ENCODE data around the gene ATRN. TPM values are rescaled to one million over a fixed set of nuclear protein-coding genes. Genes with fewer than 3 reads are reported as not detected.
"Not testable (repeated sequence)": the region's sequence is repeated elsewhere in the genome, so short reads cannot be mapped to it uniquely, and the experiment has no call there.

Gene ATRN
- total RNA-seq, 2 donors from 2014 or later = 7.4 to 10.6 TPM

- Mint-ChIP-seq H3K27ac (no peak overlapping the region), H3K9me3 (no peaks in the 10 kb centered on the region), H3K36me3 (no peaks in the 10 kb centered on the region)
- no peak for DNase-seq (ENCODE audit: low spot score in 2 of 2)
- ATAC-seq = no peak
These were observed 10.9 kb upstream of the ATRN start for GRCh38 chr20:3459881-3460307.

- no peaks in the 10 kb centered on the region for H3K9me3 Mint-ChIP-seq
- no peaks in the 10 kb centered on the region for H3K36me3 Mint-ChIP-seq
- DNase-seq (ENCODE audit: low spot score in 2 of 2) = no peak
- ATAC-seq = no peak
- H3K27ac Mint-ChIP-seq = no peak overlapping the region
These were observed 9.5 kb upstream of the ATRN start for GRCh38 chr20:3461211-3461771.

DNA sequence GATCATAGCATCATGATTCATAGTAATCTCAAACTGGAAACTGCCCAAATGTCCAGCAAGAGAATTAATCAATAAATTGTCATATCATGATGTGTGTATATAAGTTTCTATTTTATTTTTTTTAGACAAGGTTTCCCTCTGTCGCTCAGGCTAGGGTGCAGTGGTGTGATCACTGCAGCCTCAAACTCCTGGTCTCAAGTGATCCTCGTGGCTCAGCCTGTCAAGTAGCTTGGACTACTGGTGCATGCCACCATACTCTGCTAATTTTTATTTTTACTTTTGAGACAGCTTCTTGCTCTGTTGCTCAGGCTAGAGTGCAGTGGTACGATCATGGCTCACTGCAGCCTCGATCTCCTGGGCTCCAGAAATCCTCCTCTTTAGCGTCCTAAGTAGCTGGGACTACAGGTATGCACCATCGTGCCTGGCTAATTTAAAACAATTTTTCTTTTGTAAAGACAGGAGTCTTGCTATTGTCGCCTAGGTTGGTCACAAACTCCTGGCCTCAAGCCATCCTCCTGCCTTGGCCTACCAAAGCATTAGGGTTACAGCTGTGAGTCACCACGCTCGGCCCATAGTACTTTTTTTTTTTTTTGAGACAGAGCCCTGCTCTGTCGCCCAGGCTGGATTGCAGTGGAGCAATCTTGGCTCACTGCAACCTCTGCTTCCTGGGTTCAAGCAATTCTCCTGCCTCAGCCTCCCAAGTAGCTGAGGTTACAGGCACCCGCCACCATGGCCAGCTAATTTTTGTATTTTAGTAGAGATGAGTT, 8.7 kb upstream of the ATRN start:
- Mint-ChIP-seq H3K36me3 (no peaks in the 10 kb centered on the region), H3K9me3 (no peaks in the 10 kb centered on the region), H3K27ac (no peak overlapping the region)
- ATAC-seq = no peak
- no peak for DNase-seq (ENCODE audit: low spot score in 2 of 2)

DNA sequence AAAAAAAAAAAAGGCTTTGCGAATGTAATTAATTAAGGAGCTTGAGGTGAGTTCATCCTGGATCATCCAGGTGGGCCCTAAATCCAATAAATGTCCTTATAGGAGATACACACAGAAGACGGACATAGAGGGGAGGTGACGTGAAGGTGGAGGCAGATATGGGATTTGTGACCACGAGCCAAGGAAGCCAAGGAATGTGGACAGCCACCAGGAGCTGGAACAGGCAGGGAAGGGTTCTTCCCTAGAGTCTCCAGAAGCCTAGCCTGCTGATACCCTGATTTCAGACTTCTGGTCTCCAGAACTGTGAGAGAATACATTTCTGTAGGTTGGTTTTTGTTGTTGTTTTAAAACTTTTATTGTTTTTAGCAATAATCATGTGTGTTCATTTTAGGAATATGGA, 6.7 kb upstream of the ATRN start:
- no peaks in the 10 kb centered on the region for H3K36me3 Mint-ChIP-seq
- DNase-seq (ENCODE audit: low spot score in 2 of 2) = no peak
- H3K27ac Mint-ChIP-seq = no peak overlapping the region
- H3K9me3 Mint-ChIP-seq = no peaks in the 10 kb centered on the region
- no peak for ATAC-seq

GRCh38 chr20:3465301-3465700, 5.5 kb upstream of the ATRN start:
- Mint-ChIP-seq H3K27ac (no peak overlapping the region), H3K9me3 (no peaks in the 10 kb centered on the region), H3K36me3 (no peaks in the 10 kb centered on the region)
- no peak for ATAC-seq
- DNase-seq (ENCODE audit: low spot score in 2 of 2) = no peak

DNA sequence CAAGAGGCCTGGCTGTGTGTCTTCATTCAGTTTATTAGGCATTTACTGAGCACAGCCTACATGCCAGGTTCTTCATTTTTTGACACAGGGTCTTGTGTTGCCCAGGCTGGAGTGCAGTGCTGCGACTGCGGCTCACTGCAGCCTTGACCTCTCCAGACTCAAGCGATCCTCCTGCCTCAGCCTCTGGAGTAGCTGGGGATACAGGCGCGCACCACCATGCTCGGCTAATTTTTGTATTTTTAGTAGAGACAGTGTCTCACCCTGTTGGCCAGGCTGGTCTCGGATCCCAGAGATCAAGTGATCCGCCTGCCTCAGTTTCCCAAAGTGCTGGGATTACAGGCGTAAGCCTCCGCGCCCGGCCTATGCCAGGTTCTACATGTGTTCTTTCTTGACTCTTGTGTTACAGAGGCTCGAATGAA, 601 bp upstream of the ATRN start:
- no peak for ATAC-seq
- peaks cover 0 to 18% of the 10 kb centered on the region in 2 donors for H3K36me3 Mint-ChIP-seq
- no peaks in the 10 kb centered on the region for H3K9me3 Mint-ChIP-seq
- no peak for DNase-seq (ENCODE audit: low spot score in 2 of 2)
- H3K27ac Mint-ChIP-seq = peak overlapping the region in 1 of 2 donors; percentile 82

DNA sequence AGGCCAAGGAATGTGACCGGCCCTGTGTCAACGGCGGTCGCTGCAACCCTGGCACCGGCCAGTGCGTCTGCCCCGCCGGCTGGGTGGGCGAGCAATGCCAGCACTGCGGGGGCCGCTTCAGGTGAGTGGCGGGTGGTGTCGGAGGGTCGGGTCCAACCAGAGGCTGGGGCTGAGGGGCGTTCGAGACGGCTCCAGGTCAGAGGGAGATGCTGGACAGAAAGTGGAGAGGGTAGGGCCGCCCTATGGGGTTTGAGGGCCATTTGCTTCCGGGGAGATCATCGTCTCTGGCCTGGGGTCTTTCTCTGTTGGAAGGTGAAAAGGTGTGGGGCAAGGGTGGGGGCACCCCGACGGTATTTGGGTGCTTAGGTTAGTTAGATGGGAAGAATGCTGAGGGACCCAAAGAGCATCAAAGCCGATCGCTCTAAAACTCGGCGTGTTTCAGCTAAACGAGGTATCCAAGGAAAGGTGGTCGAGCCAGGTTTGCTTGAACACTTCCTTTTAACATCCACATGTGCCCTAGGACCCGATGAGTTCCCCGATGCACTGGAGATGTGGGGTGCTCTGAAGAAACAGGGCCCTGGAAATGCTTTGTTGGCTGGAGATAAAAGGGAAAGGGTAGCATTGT, 691 bp downstream of the ATRN start:
- Mint-ChIP-seq H3K36me3 (peaks cover 0 to 18% of the 10 kb centered on the region in 2 donors), H3K9me3 (no peaks in the 10 kb centered on the region), H3K27ac (peak overlapping the region; percentile 82 to 91)
- DNase-seq (ENCODE audit: low spot score in 2 of 2) (no peak), ATAC-seq (peak in 1 of 2 donors; percentile 9)

DNA sequence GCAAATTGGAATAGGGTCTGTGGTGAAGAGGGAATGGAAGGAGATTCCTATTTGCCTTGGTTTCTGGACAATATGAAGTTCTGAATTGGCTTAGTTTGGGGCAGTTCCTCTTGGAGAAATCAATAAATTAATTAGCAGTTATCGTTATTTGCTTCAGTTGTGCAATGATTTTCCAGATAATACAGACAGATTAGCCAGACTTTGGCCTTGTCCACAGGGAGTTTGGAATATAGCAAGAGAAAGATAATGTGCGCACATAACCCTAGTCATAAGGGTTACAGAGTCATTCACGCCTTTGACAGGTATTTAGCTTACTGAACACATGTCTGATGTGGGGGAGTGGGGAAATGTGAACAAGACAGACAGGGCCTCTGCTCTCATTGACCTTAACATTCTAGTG, 1.3 kb downstream of the ATRN start:
- no peak for DNase-seq (ENCODE audit: low spot score in 2 of 2)
- ATAC-seq = no peak
- Mint-ChIP-seq H3K36me3 (peaks cover 0 to 18% of the 10 kb centered on the region in 2 donors), H3K9me3 (no peaks in the 10 kb centered on the region), H3K27ac (peak overlapping the region in 1 of 2 donors; percentile 82)

DNA sequence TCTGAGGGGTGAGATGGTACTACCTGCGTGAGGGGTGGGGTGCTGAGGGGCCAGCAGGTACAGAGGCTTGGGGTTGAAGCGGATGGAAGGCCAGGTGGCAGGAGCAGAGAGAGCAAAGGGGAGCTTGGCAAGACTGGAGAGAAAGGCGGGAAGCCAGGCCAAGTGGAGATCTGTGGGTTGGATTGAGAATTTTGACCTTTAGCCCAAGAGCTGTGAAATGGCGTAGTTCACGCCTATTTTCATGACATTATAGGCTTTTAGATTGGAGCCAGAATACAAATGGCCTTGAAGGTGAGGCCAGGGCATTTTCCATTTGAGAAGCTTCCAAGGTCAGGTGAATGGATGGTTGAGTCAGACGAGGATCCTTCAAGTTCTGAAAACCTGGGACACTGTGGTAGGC, 2.5 kb downstream of the ATRN start:
- peaks cover 0 to 18% of the 10 kb centered on the region in 2 donors for H3K36me3 Mint-ChIP-seq
- H3K9me3 Mint-ChIP-seq = no peaks in the 10 kb centered on the region
- ATAC-seq (no peak), DNase-seq (ENCODE audit: low spot score in 2 of 2) (no peak)
- peak overlapping the region in 1 of 2 donors; percentile 2 for H3K27ac Mint-ChIP-seq

- peak in 1 of 2 donors; percentile 24 for ATAC-seq
- no peak for DNase-seq (ENCODE audit: low spot score in 2 of 2)
- Mint-ChIP-seq H3K27ac (peak overlapping the region in 1 of 2 donors; percentile 2), H3K36me3 (peaks cover 0 to 18% of the 10 kb centered on the region in 2 donors), H3K9me3 (no peaks in the 10 kb centered on the region)
These were observed 3.1 kb downstream of the ATRN start for GRCh38 chr20:3473944-3474343.

GRCh38 chr20:3477003-3477860, 6.4 kb downstream of the ATRN start:
- H3K27ac Mint-ChIP-seq; ATAC-seq; H3K9me3 Mint-ChIP-seq; DNase-seq (ENCODE audit: low spot score in 2 of 2); H3K36me3 Mint-ChIP-seq: not testable (repeated sequence)

DNA sequence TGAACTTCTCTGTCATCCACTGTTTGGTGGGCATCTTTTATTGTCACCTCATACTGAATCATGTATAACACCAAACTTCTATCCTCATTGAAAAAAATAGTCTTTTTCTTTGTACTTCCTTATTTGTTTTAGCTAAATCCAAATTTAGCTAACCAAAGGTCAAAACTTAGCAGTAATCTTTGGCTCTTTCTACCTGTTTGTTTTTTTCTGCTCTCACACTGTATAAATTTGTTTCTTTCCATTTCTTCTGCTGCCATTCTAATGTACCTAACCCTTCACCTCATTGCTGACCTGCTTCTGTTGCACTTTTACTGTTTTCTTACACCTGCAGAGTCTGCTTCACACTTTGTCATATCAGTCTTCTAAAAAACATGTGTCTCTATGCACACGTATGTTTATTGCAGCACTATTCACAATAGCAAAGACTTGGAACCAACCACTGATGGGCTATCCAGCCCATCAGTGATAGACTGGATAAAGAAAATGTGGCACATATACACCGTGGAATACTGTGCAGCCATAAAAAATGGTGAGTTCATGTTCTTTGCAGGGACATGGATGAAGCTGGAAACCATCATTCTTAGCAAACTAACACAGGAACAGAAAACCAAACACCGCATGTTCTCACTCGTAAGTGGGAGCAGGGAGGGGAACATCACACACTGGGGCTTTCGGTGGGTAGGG, 7.2 kb downstream of the ATRN start:
- Mint-ChIP-seq H3K36me3 (peaks cover 0 to 10% of the 10 kb centered on the region in 2 donors), H3K27ac (no peak overlapping the region), H3K9me3 (no peaks in the 10 kb centered on the region)
- DNase-seq (ENCODE audit: low spot score in 2 of 2) (no peak), ATAC-seq (no peak)

- H3K9me3 Mint-ChIP-seq = no peaks in the 10 kb centered on the region
- peaks cover 0 to 2% of the 10 kb centered on the region in 2 donors for H3K36me3 Mint-ChIP-seq
- DNase-seq (ENCODE audit: low spot score in 2 of 2) = no peak
- ATAC-seq = no peak
- no peak overlapping the region for H3K27ac Mint-ChIP-seq
These were observed 8.2 kb downstream of the ATRN start for GRCh38 chr20:3479025-3479424.

GRCh38 chr20:3479759-3480615, 9.2 kb downstream of the ATRN start:
- H3K36me3 Mint-ChIP-seq = no peaks in the 10 kb centered on the region
- H3K27ac Mint-ChIP-seq = no peak overlapping the region
- no peak for DNase-seq (ENCODE audit: low spot score in 2 of 2)
- ATAC-seq = no peak
- H3K9me3 Mint-ChIP-seq = no peaks in the 10 kb centered on the region

GRCh38 chr20:3483309-3483708, 12.5 kb downstream of the ATRN start:
- DNase-seq (ENCODE audit: low spot score in 2 of 2) = no peak
- H3K36me3 Mint-ChIP-seq = peaks cover 7 to 16% of the 10 kb centered on the region in 2 donors
- H3K27ac Mint-ChIP-seq = no peak overlapping the region
- ATAC-seq = no peak
- H3K9me3 Mint-ChIP-seq = peaks cover 8 to 12% of the 10 kb centered on the region in 2 donors

All from activated naive CD4-positive, alpha-beta T cell treated with anti-CD3 and anti-CD28 coated beads, Interleukin-2, amount 50 U/mL, for 72 hours (primary cell).